HEK293 (cell line): ENCODE data around the gene DNAJB4.
A peak's percentile ranks its signal among the peaks of the same experiment; 100 is the strongest.

Experiments used
- CTCF ChIA-PET: fragments of 350-600 bp; formaldehyde crosslinking; extraction: SDS; loops from one replicate; lab custom pipeline; 2021; ENCODE audit warnings: antibody characterized with exemption; lab: Yijun Ruan, JAX
- POLR2A ChIA-PET: fragments of 300-600 bp; formaldehyde crosslinking; extraction: SDS; loops from one replicate; lab custom pipeline; 2020; ENCODE audit warnings: antibody characterized with exemption, inconsistent platforms; lab: Yijun Ruan, JAX
- H3K27ac ChIP-seq: fragments of 200-500 bp; sonication (Bioruptor generic); 2 replicates; pipeline ENCODE4 v1.5.1; 2014; ENCODE audit warnings: low read depth, low read length, control low read depth, inconsistent platforms; ENCODE audit errors: extremely low read depth
- H3K36me3 ChIP-seq, 2 experiments: fragments of 200-500 bp in 1 of 2; sonication (Bioruptor generic) in 1 of 2; 1 replicate in 1 of 2; 2 replicates in 1 of 2; pipeline ENCODE4 v1.5.1; 2014 to 2017; ENCODE audit warnings: inconsistent platforms in 2 of 2, low read length in 2 of 2; ENCODE audit not compliant: control insufficient read depth in 2 of 2, insufficient read depth in 1 of 2
- H3K4me1 ChIP-seq: fragments of 200-500 bp; sonication (Bioruptor generic); 2 replicates; pipeline ENCODE4 v1.5.1; 2014; ENCODE audit warnings: mild to moderate bottlenecking, low read length, inconsistent platforms; ENCODE audit not compliant: control insufficient read depth, insufficient read depth
- H3K4me3 ChIP-seq: 2 replicates; pipeline ENCODE4 v1.5.1; 2011; ENCODE audit warnings: low read depth, mild to moderate bottlenecking, control low read depth, low read length, moderate library complexity
- H3K9me3 ChIP-seq: fragments of 200-500 bp; sonication (Bioruptor generic); 2 replicates; pipeline ENCODE4 v1.5.1; 2014; ENCODE audit warnings: low read depth, low read length, inconsistent platforms; ENCODE audit not compliant: control insufficient read depth, insufficient read depth
- CTCF ChIP-seq: fragments of 450-650 bp; formaldehyde crosslinking; IDR thresholded peaks from 2 replicates; pipeline ENCODE4 v1.5.1; 2016; ENCODE audit warnings: missing biosample characterization, missing genetic modification characterization
- FEZF1 ChIP-seq: fragments of 450-650 bp; formaldehyde crosslinking; IDR thresholded peaks from 2 replicates; pipeline ENCODE4 v1.5.1; 2016; ENCODE audit warnings: missing biosample characterization, missing genetic modification characterization
- KLF16 ChIP-seq: fragments of 450-650 bp; formaldehyde crosslinking; IDR thresholded peaks from 2 replicates; pipeline ENCODE4 v1.5.1; 2017; ENCODE audit warnings: missing biosample characterization, missing genetic modification characterization
- MYNN ChIP-seq: fragments of 450-650 bp; formaldehyde crosslinking; IDR thresholded peaks from 2 replicates; pipeline ENCODE4 v1.5.1; 2016; ENCODE audit warnings: missing biosample characterization, missing genetic modification characterization, borderline replicate concordance
- PATZ1 ChIP-seq: fragments of 450-650 bp; formaldehyde crosslinking; IDR thresholded peaks from 2 replicates; pipeline ENCODE4 v1.5.1; 2016; ENCODE audit warnings: missing biosample characterization, missing genetic modification characterization
- PRDM4 ChIP-seq: fragments of 450-650 bp; formaldehyde crosslinking; IDR thresholded peaks from 2 replicates; pipeline ENCODE4 v1.5.1; 2017; ENCODE audit warnings: missing biosample characterization, missing genetic modification characterization
- RBAK ChIP-seq: fragments of 450-650 bp; formaldehyde crosslinking; IDR thresholded peaks from 2 replicates; pipeline ENCODE4 v1.5.1; 2016; ENCODE audit warnings: missing biosample characterization, missing genetic modification characterization
- SP3 ChIP-seq: fragments of 450-650 bp; formaldehyde crosslinking; IDR thresholded peaks from 2 replicates; pipeline ENCODE4 v1.5.1; 2016; ENCODE audit warnings: missing biosample characterization, missing genetic modification characterization
- WT1 ChIP-seq: fragments of 450-650 bp; formaldehyde crosslinking; IDR thresholded peaks from 2 replicates; pipeline ENCODE4 v1.5.1; 2016; ENCODE audit warnings: missing biosample characterization, missing genetic modification characterization
- YY2 ChIP-seq: fragments of 450-650 bp; formaldehyde crosslinking; IDR thresholded peaks from 2 replicates; pipeline ENCODE4 v1.5.1; 2016; ENCODE audit warnings: missing biosample characterization, missing genetic modification characterization
- ZBTB20 ChIP-seq: fragments of 450-650 bp; formaldehyde crosslinking; IDR thresholded peaks from 2 replicates; pipeline ENCODE4 v1.5.1; 2016; ENCODE audit warnings: missing biosample characterization, missing genetic modification characterization
- ZBTB44 ChIP-seq: fragments of 450-650 bp; IDR thresholded peaks from 2 replicates; pipeline ENCODE4 v1.5.1; 2018; ENCODE audit warnings: missing biosample characterization, mild to moderate bottlenecking, missing genetic modification characterization
- ZNF132 ChIP-seq: fragments of 450-650 bp; formaldehyde crosslinking; IDR thresholded peaks from 2 replicates; pipeline ENCODE4 v1.5.1; 2017; ENCODE audit warnings: missing biosample characterization, missing genetic modification characterization, borderline replicate concordance
- ZNF18 ChIP-seq: fragments of 450-650 bp; formaldehyde crosslinking; IDR thresholded peaks from 2 replicates; pipeline ENCODE4 v1.5.1; 2016; ENCODE audit warnings: missing biosample characterization, missing genetic modification characterization
- ZNF19 ChIP-seq: fragments of 450-650 bp; formaldehyde crosslinking; IDR thresholded peaks from 2 replicates; pipeline ENCODE4; 2016; ENCODE audit warnings: missing biosample characterization, missing genetic modification characterization, low read depth
- ZNF324 ChIP-seq: fragments of 450-650 bp; formaldehyde crosslinking; IDR thresholded peaks from 2 replicates; pipeline ENCODE4 v1.5.1; 2016; ENCODE audit warnings: missing biosample characterization, missing genetic modification characterization
- ZNF350 ChIP-seq: fragments of 450-650 bp; formaldehyde crosslinking; IDR thresholded peaks from 2 replicates; pipeline ENCODE4 v1.5.0; 2017; ENCODE audit warnings: missing biosample characterization, mild to moderate bottlenecking, missing genetic modification characterization
- ZNF398 ChIP-seq: fragments of 450-650 bp; formaldehyde crosslinking; IDR thresholded peaks from 2 replicates; pipeline ENCODE4 v1.5.1; 2017; ENCODE audit warnings: missing biosample characterization, missing genetic modification characterization
- ZNF423 ChIP-seq: fragments of 450-650 bp; formaldehyde crosslinking; IDR thresholded peaks from 2 replicates; pipeline ENCODE4 v1.5.1; 2016; ENCODE audit warnings: missing biosample characterization, missing genetic modification characterization
- ZNF626 ChIP-seq: fragments of 450-650 bp; sonication (Bioruptor Pico); formaldehyde crosslinking; IDR thresholded peaks from 2 replicates; pipeline ENCODE4 v1.5.1; 2018; ENCODE audit warnings: missing biosample characterization, missing genetic modification characterization, inconsistent platforms
- ZSCAN4 ChIP-seq: fragments of 450-650 bp; formaldehyde crosslinking; IDR thresholded peaks from 2 replicates; pipeline ENCODE4 v1.5.1; 2017; ENCODE audit warnings: missing biosample characterization, missing genetic modification characterization

The DNAJB4 gene

GRCh38 chr1:78029793-78030192 is 25.1 kb downstream of the DNAJB4 start:
- H3K36me3 ChIP-seq: no peaks in the 10 kb centered on the region
- H3K27ac ChIP-seq: no peak overlapping the region
- H3K4me1 ChIP-seq: no peaks in the 10 kb centered on the region
- no peaks in the 10 kb centered on the region for H3K9me3 ChIP-seq
- H3K4me3 ChIP-seq: no peak overlapping the region
- ChIA-PET CTCF (interaction anchor here (0.6 to 0.7 kb wide), 2 partner anchors 25 to 108 kb away, joined by 3 read pairs; no protein-coding TSS in a partner anchor), POLR2A (no interaction called here)
- peak; percentile 69; the same call in 1 of the 2 replicates for TF ChIP-seq ZBTB20 (tag by site-specific recombination)
- no peak for TF ChIP-seq ZNF398 (tag by site-specific recombination)

GRCh38 chr1:78032996-78033796 is 28.5 kb downstream of the DNAJB4 start:
- POLR2A ChIA-PET: no interaction called here
- CTCF ChIA-PET: interaction anchor here (0.6 to 1.0 kb wide), 4 partner anchors 18 to 891 kb away, joined by 3 to 4 read pairs (median 3); no protein-coding TSS in a partner anchor
- Histone ChIP-seq H3K27ac (no peak overlapping the region), H3K9me3 (no peaks in the 10 kb centered on the region), H3K4me3 (no peak overlapping the region), H3K4me1 (no peaks in the 10 kb centered on the region), H3K36me3 (no peaks in the 10 kb centered on the region)
- TF ChIP-seq PRDM4 (tag by site-specific recombination): no peak
- TF ChIP-seq ZNF324 (tag by site-specific recombination): no peak
- no peak for TF ChIP-seq ZNF626 (tag by site-specific recombination)
- TF ChIP-seq ZNF19 (tag by site-specific recombination): no peak
- no peak for TF ChIP-seq ZNF18 (tag by site-specific recombination)
- no peak for TF ChIP-seq RBAK (tag by site-specific recombination)
- TF ChIP-seq KLF16: no peak
- no peak for TF ChIP-seq ZBTB44
- TF ChIP-seq SP3 (tag by site-specific recombination): no peak
- no peak for TF ChIP-seq FEZF1
- TF ChIP-seq ZSCAN4 (tag by site-specific recombination): no peak
- TF ChIP-seq ZNF350 (tag by site-specific recombination): no peak
- no peak for TF ChIP-seq ZNF423 (tag by site-specific recombination)
- TF ChIP-seq CTCF (tag by site-specific recombination): no peak
- TF ChIP-seq MYNN: no peak
- TF ChIP-seq WT1: no peak
- TF ChIP-seq YY2 (tag by site-specific recombination): no peak
- no peak for TF ChIP-seq ZNF132
- no peak for TF ChIP-seq PATZ1 (tag by site-specific recombination)
